Measurements from ENCODE around the gene CYB5D1.
"Not testable (repeated sequence)": the region's sequence is repeated elsewhere in the genome, so short reads cannot be mapped to it uniquely, and the experiment has no call there.

The CYB5D1 gene

GRCh38 chr17:7857713-7858521 is at the start of gene CYB5D1:
CYB5D1 (plus strand) TSS chr17:7858003; CDS start chr17:7858135, 132 bp downstream.
- Histone ChIP-seq H3K4me3 (ENCODE audit: insufficient read length, low read depth) (peak within 1 kb of the TSS; percentile 57), H3K36me3 (ENCODE audit: insufficient read depth, insufficient read length, low read length) (peaks cover 37% of the 10 kb centered on the region), H3K4me1 (ENCODE audit: insufficient read depth, insufficient read length) (no peaks in the 10 kb centered on the region), H3K9me3 (ENCODE audit: insufficient read depth, low read length) (no peaks in the 10 kb centered on the region), H3K9ac (ENCODE audit: insufficient read length, low read depth) (peak within 1 kb of the TSS; percentile 90), H3K27me3 (ENCODE audit: insufficient read depth, insufficient read length) (no peaks in the 10 kb centered on the region)
- DNase-seq (ENCODE audit: low read depth, low spot score), result no peak
- TF ChIP-seq SUZ12 (IDR thresholded peaks at IDR 0.05; ENCODE audit: extremely low read depth, insufficient read depth, insufficient read length), result no peak
- TF ChIP-seq YY1 (IDR thresholded peaks at IDR 0.05; ENCODE audit: insufficient read depth, insufficient read length), result no peak
- no peak for TF ChIP-seq ZNF274 (IDR thresholded peaks at IDR 0.05; ENCODE audit: low read depth, low read length)

- no peak for DNase-seq (ENCODE audit: low read depth, low spot score)
- Histone ChIP-seq H3K9ac (ENCODE audit: insufficient read length, low read depth) (no peak overlapping the region), H3K4me1 (ENCODE audit: insufficient read depth, insufficient read length) (peaks cover 2% of the 10 kb centered on the region), H3K9me3 (ENCODE audit: insufficient read depth, low read length) (no peaks in the 10 kb centered on the region), H3K27me3 (ENCODE audit: insufficient read depth, insufficient read length) (no peaks in the 10 kb centered on the region), H3K4me3 (ENCODE audit: insufficient read length, low read depth) (no peak overlapping the region), H3K36me3 (ENCODE audit: insufficient read depth, insufficient read length, low read length) (no peaks in the 10 kb centered on the region)
- TF ChIP-seq SUZ12 (IDR thresholded peaks at IDR 0.05; ENCODE audit: extremely low read depth, insufficient read depth, insufficient read length) (no peak), YY1 (IDR thresholded peaks at IDR 0.05; ENCODE audit: insufficient read depth, insufficient read length) (no peak), ZNF274 (IDR thresholded peaks at IDR 0.05; ENCODE audit: low read depth, low read length) (no peak)
Observed at GRCh38 chr17:7809086-7809790, 48.6 kb upstream of the CYB5D1 start.

GRCh38 chr17:7809791-7810343 is 47.9 kb upstream of the CYB5D1 start:
- not testable (repeated sequence) for H3K4me3 ChIP-seq (ENCODE audit: insufficient read length, low read depth); H3K9me3 ChIP-seq (ENCODE audit: insufficient read depth, low read length); DNase-seq (ENCODE audit: low read depth, low spot score); H3K4me1 ChIP-seq (ENCODE audit: insufficient read depth, insufficient read length); H3K36me3 ChIP-seq (ENCODE audit: insufficient read depth, insufficient read length, low read length); H3K9ac ChIP-seq (ENCODE audit: insufficient read length, low read depth); H3K27me3 ChIP-seq (ENCODE audit: insufficient read depth, insufficient read length)

GRCh38 chr17:7811251-7811650 is 46.6 kb upstream of the CYB5D1 start:
- Histone ChIP-seq H3K9ac (ENCODE audit: insufficient read length, low read depth) (no peak overlapping the region), H3K4me3 (ENCODE audit: insufficient read length, low read depth) (no peak overlapping the region), H3K27me3 (ENCODE audit: insufficient read depth, insufficient read length) (no peaks in the 10 kb centered on the region), H3K9me3 (ENCODE audit: insufficient read depth, low read length) (no peaks in the 10 kb centered on the region), H3K36me3 (ENCODE audit: insufficient read depth, insufficient read length, low read length) (no peaks in the 10 kb centered on the region), H3K4me1 (ENCODE audit: insufficient read depth, insufficient read length) (peaks cover 2% of the 10 kb centered on the region)
- DNase-seq (ENCODE audit: low read depth, low spot score), result no peak
- TF ChIP-seq YY1 (IDR thresholded peaks at IDR 0.05; ENCODE audit: insufficient read depth, insufficient read length), result no peak
- TF ChIP-seq SUZ12 (IDR thresholded peaks at IDR 0.05; ENCODE audit: extremely low read depth, insufficient read depth, insufficient read length), result no peak
- no peak for TF ChIP-seq ZNF274 (IDR thresholded peaks at IDR 0.05; ENCODE audit: low read depth, low read length)

GRCh38 chr17:7814969-7815368 is 42.8 kb upstream of the CYB5D1 start:
- H3K36me3 ChIP-seq (ENCODE audit: insufficient read depth, insufficient read length, low read length), result no peaks in the 10 kb centered on the region
- DNase-seq (ENCODE audit: low read depth, low spot score), result no peak
- no peaks in the 10 kb centered on the region for H3K4me1 ChIP-seq (ENCODE audit: insufficient read depth, insufficient read length)
- no peaks in the 10 kb centered on the region for H3K27me3 ChIP-seq (ENCODE audit: insufficient read depth, insufficient read length)
- no peak overlapping the region for H3K4me3 ChIP-seq (ENCODE audit: insufficient read length, low read depth)
- H3K9me3 ChIP-seq (ENCODE audit: insufficient read depth, low read length), result no peaks in the 10 kb centered on the region
- TF ChIP-seq SUZ12 (IDR thresholded peaks at IDR 0.05; ENCODE audit: extremely low read depth, insufficient read depth, insufficient read length) (no peak), YY1 (IDR thresholded peaks at IDR 0.05; ENCODE audit: insufficient read depth, insufficient read length) (no peak), ZNF274 (IDR thresholded peaks at IDR 0.05; ENCODE audit: low read depth, low read length) (no peak)
- H3K9ac ChIP-seq (ENCODE audit: insufficient read length, low read depth), result no peak overlapping the region

GRCh38 chr17:7816926-7817642 is 40.7 kb upstream of the CYB5D1 start:
- H3K9ac ChIP-seq (ENCODE audit: insufficient read length, low read depth), result no peak overlapping the region
- TF ChIP-seq SUZ12 (IDR thresholded peaks at IDR 0.05; ENCODE audit: extremely low read depth, insufficient read depth, insufficient read length), result no peak
- no peak for TF ChIP-seq ZNF274 (IDR thresholded peaks at IDR 0.05; ENCODE audit: low read depth, low read length)
- no peak for TF ChIP-seq YY1 (IDR thresholded peaks at IDR 0.05; ENCODE audit: insufficient read depth, insufficient read length)
- H3K9me3 ChIP-seq (ENCODE audit: insufficient read depth, low read length), result no peaks in the 10 kb centered on the region
- no peaks in the 10 kb centered on the region for H3K36me3 ChIP-seq (ENCODE audit: insufficient read depth, insufficient read length, low read length)
- DNase-seq (ENCODE audit: low read depth, low spot score), result no peak
- H3K27me3 ChIP-seq (ENCODE audit: insufficient read depth, insufficient read length), result no peaks in the 10 kb centered on the region
- H3K4me1 ChIP-seq (ENCODE audit: insufficient read depth, insufficient read length), result no peaks in the 10 kb centered on the region
- no peak overlapping the region for H3K4me3 ChIP-seq (ENCODE audit: insufficient read length, low read depth)

GRCh38 chr17:7817643-7817964 is 40.2 kb upstream of the CYB5D1 start:
- Histone ChIP-seq H3K36me3 (ENCODE audit: insufficient read depth, insufficient read length, low read length) (no peaks in the 10 kb centered on the region), H3K27me3 (ENCODE audit: insufficient read depth, insufficient read length) (no peaks in the 10 kb centered on the region), H3K9me3 (ENCODE audit: insufficient read depth, low read length) (no peaks in the 10 kb centered on the region), H3K9ac (ENCODE audit: insufficient read length, low read depth) (no peak overlapping the region), H3K4me3 (ENCODE audit: insufficient read length, low read depth) (no peak overlapping the region), H3K4me1 (ENCODE audit: insufficient read depth, insufficient read length) (no peaks in the 10 kb centered on the region)
- no peak for DNase-seq (ENCODE audit: low read depth, low spot score)
- no peak for TF ChIP-seq YY1 (IDR thresholded peaks at IDR 0.05; ENCODE audit: insufficient read depth, insufficient read length)
- TF ChIP-seq ZNF274 (IDR thresholded peaks at IDR 0.05; ENCODE audit: low read depth, low read length), result no peak
- TF ChIP-seq SUZ12 (IDR thresholded peaks at IDR 0.05; ENCODE audit: extremely low read depth, insufficient read depth, insufficient read length), result no peak
